Measurements from ENCODE around the gene LINGO3.

The LINGO3 gene

GRCh38 chr19:2326699-2327360 is 18.9 kb upstream of the LINGO3 start:
- DNase-seq (ENCODE audit: low spot score in 2 of 2) (no peak), ATAC-seq (ENCODE audit: low read depth) (no peak)
- Mint-ChIP-seq H3K4me3 (peak overlapping the region; percentile 94), H3K27ac (peak overlapping the region; percentile 95), H3K27me3 (no peaks in the 10 kb centered on the region), H3K9me3 (no peaks in the 10 kb centered on the region), H3K4me1 (peaks cover 55% of the 10 kb centered on the region), H3K36me3 (peaks cover 12% of the 10 kb centered on the region)

GRCh38 chr19:2325281-2326046 is 17.5 kb upstream of the LINGO3 start:
- H3K4me3 Mint-ChIP-seq, result peak overlapping the region; percentile 56
- peaks cover 12% of the 10 kb centered on the region for H3K36me3 Mint-ChIP-seq
- ATAC-seq (ENCODE audit: low read depth), result peak; percentile 20
- peaks cover 51% of the 10 kb centered on the region for H3K4me1 Mint-ChIP-seq
- DNase-seq (ENCODE audit: low spot score in 2 of 2), result no peak
- H3K27me3 Mint-ChIP-seq, result no peaks in the 10 kb centered on the region
- H3K9me3 Mint-ChIP-seq, result no peaks in the 10 kb centered on the region
- peak overlapping the region; percentile 85 for H3K27ac Mint-ChIP-seq

DNA sequence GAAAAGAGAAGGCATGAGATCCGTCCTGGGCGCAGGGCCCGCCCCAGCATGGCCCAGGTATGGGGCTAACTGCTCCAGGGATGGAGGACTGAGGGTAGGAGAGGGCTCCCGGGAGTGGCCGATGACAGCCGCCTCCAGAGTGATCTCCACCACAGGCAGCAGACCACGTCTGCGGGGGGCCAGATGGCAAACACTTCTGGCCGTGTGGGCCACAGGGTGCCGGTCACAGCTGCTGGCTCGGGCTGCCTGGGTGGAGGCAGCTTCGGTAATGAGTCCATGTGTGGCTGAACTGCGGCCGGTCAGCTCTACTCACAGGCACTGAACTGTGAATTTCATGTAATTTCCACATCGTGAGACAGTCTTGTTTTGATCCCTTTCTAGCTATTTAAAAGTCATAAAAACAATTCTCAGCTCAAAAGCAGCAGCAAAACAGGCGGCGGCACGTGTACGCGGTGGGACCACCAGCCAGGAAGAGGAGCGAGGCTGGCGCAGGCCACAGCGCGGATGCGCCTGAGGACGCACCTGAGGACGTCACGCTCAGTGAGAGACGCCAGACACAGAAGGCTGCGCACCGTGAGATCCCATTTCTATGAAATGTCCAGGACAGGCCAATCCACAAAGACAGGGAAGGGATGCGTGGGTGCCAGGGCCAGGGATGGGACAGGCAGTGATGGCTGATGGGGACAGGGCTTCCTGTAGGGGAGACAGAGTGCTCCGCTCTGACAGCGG is 16.4 kb upstream of the LINGO3 start:
- ATAC-seq (ENCODE audit: low read depth), result peak; percentile 23
- Mint-ChIP-seq H3K27ac (peak overlapping the region; percentile 85), H3K4me3 (peak overlapping the region; percentile 69), H3K36me3 (peaks cover 12% of the 10 kb centered on the region), H3K9me3 (no peaks in the 10 kb centered on the region), H3K27me3 (no peaks in the 10 kb centered on the region), H3K4me1 (peaks cover 44% of the 10 kb centered on the region)
- DNase-seq (ENCODE audit: low spot score in 2 of 2), result no peak

DNA sequence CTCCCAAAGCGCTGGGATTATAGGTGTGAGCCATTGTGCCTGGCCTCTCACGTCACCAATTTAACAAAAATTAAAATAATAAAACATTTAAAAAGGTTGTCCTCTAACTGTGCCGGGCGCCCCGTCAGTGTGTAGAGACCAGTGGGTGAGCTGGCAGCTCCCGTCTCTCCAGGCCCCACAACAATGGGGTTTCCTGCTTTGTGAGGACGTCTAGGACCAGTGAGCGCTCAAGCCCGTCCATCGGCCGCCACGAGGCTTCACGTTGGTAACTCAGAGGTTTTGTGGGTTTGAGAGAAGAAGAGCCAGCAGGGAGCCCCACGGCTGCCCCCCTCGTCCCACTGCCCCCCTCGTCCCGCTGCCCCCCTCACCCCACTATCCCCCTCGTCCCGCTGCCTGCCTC is 15.8 kb upstream of the LINGO3 start:
- Mint-ChIP-seq H3K4me3 (no peak overlapping the region), H3K27me3 (no peaks in the 10 kb centered on the region), H3K27ac (peak overlapping the region; percentile 85), H3K4me1 (peaks cover 45% of the 10 kb centered on the region), H3K36me3 (peaks cover 12% of the 10 kb centered on the region), H3K9me3 (no peaks in the 10 kb centered on the region)
- DNase-seq (ENCODE audit: low spot score in 2 of 2), result no peak
- no peak for ATAC-seq (ENCODE audit: low read depth)

DNA sequence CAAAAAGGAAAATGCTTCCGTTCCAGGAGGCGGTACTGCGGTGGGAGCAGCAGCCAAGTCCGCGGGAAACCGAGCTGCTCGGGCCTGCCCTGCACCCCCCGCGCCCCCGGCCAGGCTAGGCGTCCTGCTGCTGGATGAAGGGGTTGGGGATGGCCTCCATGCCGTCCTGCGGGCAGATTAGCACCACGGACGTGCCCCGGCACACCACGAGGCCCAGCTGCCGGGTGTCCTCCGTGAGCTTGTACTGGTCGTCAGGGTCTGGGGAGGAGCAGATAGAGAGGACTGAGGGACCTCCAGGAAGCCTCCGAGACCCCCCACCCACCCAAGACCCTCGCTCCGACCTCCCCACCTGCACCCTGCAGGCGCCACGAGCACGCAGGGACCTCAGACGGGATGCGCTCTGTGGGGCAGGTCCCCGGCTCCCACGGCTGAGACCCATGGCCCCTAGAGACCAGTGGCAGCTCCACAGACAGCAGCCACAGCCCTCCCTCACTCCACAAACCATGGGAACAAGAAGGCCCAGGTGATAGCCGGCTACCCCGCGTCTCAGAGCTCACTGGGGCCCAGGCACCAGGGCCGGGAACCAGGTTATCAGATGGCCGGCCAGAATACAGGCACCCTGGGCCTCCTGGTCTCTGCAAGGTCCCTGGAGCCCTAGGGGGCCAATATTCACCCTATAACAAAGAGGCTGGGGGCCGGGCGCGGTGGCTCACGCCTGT is 13.8 kb upstream of the LINGO3 start:
- ATAC-seq (ENCODE audit: low read depth), result no peak
- peaks cover 10% of the 10 kb centered on the region for H3K36me3 Mint-ChIP-seq
- H3K9me3 Mint-ChIP-seq, result no peaks in the 10 kb centered on the region
- H3K4me3 Mint-ChIP-seq, result no peak overlapping the region
- DNase-seq (ENCODE audit: low spot score in 2 of 2), result no peak
- no peak overlapping the region for H3K27ac Mint-ChIP-seq
- H3K27me3 Mint-ChIP-seq, result no peaks in the 10 kb centered on the region
- H3K4me1 Mint-ChIP-seq, result peaks cover 43% of the 10 kb centered on the region

- no peaks in the 10 kb centered on the region for H3K27me3 Mint-ChIP-seq
- no peak for ATAC-seq (ENCODE audit: low read depth)
- H3K4me1 Mint-ChIP-seq, result peaks cover 40% of the 10 kb centered on the region
Observed at GRCh38 chr19:2320939-2321338, 13.0 kb upstream of the LINGO3 start.

DNA sequence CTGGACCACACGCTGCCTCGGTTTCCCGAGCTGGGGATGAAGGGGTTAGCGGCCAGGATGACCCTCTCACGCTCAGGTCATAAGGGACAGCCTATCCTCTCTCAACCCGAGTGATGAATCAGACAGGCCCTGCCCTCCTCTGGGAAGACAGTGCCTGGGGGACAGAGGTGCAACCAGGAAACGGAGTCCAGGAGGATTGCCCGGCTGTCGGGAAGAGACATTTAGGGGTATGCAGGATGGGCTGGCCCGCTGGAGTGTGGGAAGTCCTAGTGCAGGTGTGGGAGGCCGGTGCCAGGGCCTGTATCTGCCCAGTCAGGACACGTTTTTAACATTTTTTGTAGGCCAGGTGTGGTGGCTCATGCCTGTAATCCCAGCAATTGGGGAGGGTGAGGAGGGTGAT is 12.1 kb upstream of the LINGO3 start:
- H3K4me3 Mint-ChIP-seq, result no peak overlapping the region
- peaks cover 5% of the 10 kb centered on the region for H3K36me3 Mint-ChIP-seq
- H3K9me3 Mint-ChIP-seq, result peaks cover under 1% of the 10 kb centered on the region
- H3K27me3 Mint-ChIP-seq, result no peaks in the 10 kb centered on the region
- DNase-seq (ENCODE audit: low spot score in 2 of 2) (no peak), ATAC-seq (ENCODE audit: low read depth) (no peak)
- peaks cover 39% of the 10 kb centered on the region for H3K4me1 Mint-ChIP-seq
- H3K27ac Mint-ChIP-seq, result no peak overlapping the region

More at GRCh38 chr19:2320939-2321338, 13.0 kb upstream of the LINGO3 start:
- Mint-ChIP-seq H3K4me3 (no peak overlapping the region), H3K27ac (no peak overlapping the region), H3K9me3 (no peaks in the 10 kb centered on the region), H3K36me3 (peaks cover 8% of the 10 kb centered on the region)
- no peak for DNase-seq (ENCODE audit: low spot score in 2 of 2)

GRCh38 chr19:2319551-2319950 is 11.6 kb upstream of the LINGO3 start:
- DNase-seq (ENCODE audit: low spot score in 2 of 2), result no peak
- H3K4me1 Mint-ChIP-seq, result peaks cover 38% of the 10 kb centered on the region

DNA sequence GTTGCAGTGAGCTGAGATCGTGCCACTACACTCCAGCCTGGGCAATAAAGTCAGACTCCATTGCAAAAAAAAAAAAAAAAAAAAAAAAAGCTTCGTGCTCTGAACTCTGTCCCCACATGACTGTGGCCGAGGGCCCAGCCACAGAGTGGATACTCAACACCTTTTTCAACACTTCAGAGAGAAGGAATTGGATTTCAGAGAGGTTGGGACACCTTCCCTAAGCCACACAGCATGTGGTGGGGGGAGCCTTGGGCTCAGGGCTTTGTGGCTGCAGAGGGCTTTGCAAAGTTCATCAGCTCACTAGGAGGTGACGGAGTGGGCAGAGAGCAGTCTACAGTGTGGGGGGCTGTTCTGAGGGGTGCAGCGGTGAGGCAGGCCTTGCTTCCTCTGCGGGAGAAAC is 11.0 kb upstream of the LINGO3 start:
- H3K27ac Mint-ChIP-seq, result peak overlapping the region; percentile 74
- H3K4me3 Mint-ChIP-seq, result peak overlapping the region; percentile 27
- ATAC-seq (ENCODE audit: low read depth) (no peak), DNase-seq (ENCODE audit: low spot score in 2 of 2) (no peak)
- peaks cover 34% of the 10 kb centered on the region for H3K4me1 Mint-ChIP-seq
- H3K36me3 Mint-ChIP-seq, result peaks cover 5% of the 10 kb centered on the region
- H3K9me3 Mint-ChIP-seq, result peaks cover 3% of the 10 kb centered on the region
- no peaks in the 10 kb centered on the region for H3K27me3 Mint-ChIP-seq

More at GRCh38 chr19:2319551-2319950, 11.6 kb upstream of the LINGO3 start:
- H3K9me3 Mint-ChIP-seq, result peaks cover 3% of the 10 kb centered on the region
- H3K36me3 Mint-ChIP-seq, result peaks cover 5% of the 10 kb centered on the region
- ATAC-seq (ENCODE audit: low read depth), result no peak
- no peak overlapping the region for H3K27ac Mint-ChIP-seq
- no peak overlapping the region for H3K4me3 Mint-ChIP-seq
- H3K27me3 Mint-ChIP-seq, result no peaks in the 10 kb centered on the region

DNA sequence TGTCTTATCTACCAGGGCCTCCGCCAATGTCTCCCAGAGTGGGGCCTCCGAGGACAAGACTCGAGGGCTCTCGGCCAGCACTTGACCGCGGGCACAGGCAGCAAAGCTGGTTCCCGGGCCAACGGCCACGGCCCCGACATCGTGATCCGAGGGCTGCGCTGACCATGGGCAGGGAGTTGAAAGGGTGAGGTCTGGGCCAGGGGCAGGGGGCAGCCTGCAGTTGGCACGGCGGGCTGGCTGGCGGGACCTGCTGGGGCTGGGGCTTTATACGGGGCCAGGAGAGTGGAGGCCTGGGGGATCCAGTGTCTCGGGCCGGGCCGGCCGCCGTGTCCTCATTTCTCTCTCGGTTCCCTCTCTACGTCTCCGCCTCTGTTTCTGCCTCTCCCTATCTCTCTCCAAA is 9.8 kb upstream of the LINGO3 start:
- Mint-ChIP-seq H3K27me3 (no peaks in the 10 kb centered on the region), H3K27ac (peak overlapping the region; percentile 50), H3K4me3 (no peak overlapping the region), H3K4me1 (peaks cover 31% of the 10 kb centered on the region), H3K9me3 (peaks cover 3% of the 10 kb centered on the region), H3K36me3 (no peaks in the 10 kb centered on the region)
- ATAC-seq (ENCODE audit: low read depth), result no peak
- no peak for DNase-seq (ENCODE audit: low spot score in 2 of 2)

DNA sequence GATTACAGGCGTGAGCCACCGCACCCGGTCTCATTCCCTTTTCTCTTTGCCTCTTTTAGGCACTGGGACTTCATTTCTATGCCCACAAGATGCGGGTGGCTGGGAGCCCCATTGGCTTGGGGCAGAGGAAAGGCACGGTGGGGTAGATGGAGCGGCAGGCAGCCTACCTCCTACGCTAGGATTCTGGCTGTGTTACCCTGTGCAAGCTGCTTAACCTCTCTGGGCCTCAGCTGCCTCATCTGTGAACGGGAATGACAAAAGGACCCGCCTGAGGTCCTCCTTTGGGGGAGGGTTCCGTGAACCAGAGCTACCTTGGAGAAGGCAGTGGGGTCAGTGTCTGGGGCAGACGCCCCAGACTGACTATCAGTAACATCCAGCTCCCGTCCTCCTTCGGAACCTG is 9.3 kb upstream of the LINGO3 start:
- peaks cover 31% of the 10 kb centered on the region for H3K4me1 Mint-ChIP-seq
- DNase-seq (ENCODE audit: low spot score in 2 of 2) (no peak), ATAC-seq (ENCODE audit: low read depth) (no peak)
- H3K4me3 Mint-ChIP-seq, result peak overlapping the region; percentile 54
- no peaks in the 10 kb centered on the region for H3K36me3 Mint-ChIP-seq
- H3K27me3 Mint-ChIP-seq, result no peaks in the 10 kb centered on the region
- H3K9me3 Mint-ChIP-seq, result peaks cover 3% of the 10 kb centered on the region
- H3K27ac Mint-ChIP-seq, result peak overlapping the region; percentile 64

- Mint-ChIP-seq H3K27ac (peak overlapping the region; percentile 85), H3K4me3 (peak overlapping the region; percentile 66), H3K4me1 (peaks cover 31% of the 10 kb centered on the region), H3K36me3 (no peaks in the 10 kb centered on the region), H3K27me3 (no peaks in the 10 kb centered on the region), H3K9me3 (peaks cover 3% of the 10 kb centered on the region)
- no peak for DNase-seq (ENCODE audit: low spot score in 2 of 2)
- peak; percentile 84 for ATAC-seq (ENCODE audit: low read depth)
Observed at GRCh38 chr19:2315818-2316353, 7.9 kb upstream of the LINGO3 start.

DNA sequence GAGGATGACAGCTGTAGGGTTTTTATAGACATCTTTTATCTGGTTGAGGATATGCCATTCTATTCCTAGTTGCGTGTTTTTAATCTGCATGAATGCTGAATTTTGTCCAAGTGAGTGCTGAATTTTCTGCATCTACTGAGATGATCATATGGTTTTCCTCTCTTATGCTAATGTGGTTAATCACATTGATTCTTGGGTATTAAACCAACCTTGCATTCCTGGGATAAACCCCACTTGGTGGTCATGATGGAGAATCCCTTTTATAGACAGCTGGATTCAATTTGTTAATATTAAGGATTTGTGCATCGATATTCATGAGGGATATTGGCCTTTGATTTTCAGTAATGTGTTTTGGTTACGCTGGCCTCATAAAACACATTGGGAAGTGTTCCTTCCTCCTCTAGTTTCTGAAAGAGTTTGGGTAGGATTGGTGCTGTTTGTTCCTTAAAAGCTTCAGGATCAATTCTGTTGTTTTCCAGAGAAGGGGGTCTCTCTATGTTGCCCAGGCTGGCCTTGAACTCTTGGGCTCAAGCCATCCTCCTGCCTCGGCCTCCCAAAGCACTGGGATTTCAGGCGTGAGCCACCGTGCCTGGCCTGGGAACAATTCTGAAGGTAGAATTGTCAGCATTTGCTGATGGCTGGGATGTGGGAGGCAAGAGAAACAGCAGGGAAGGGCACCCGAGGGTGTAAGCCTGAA is 7.3 kb upstream of the LINGO3 start:
- DNase-seq (ENCODE audit: low spot score in 2 of 2), result no peak
- Mint-ChIP-seq H3K9me3 (peaks cover 3% of the 10 kb centered on the region), H3K36me3 (no peaks in the 10 kb centered on the region), H3K27ac (peak overlapping the region; percentile 85), H3K4me3 (peak overlapping the region; percentile 66), H3K4me1 (peaks cover 31% of the 10 kb centered on the region), H3K27me3 (peaks cover 2% of the 10 kb centered on the region)
- ATAC-seq (ENCODE audit: low read depth), result no peak
